Measurements from ENCODE around the gene ACYP2.

DNA sequence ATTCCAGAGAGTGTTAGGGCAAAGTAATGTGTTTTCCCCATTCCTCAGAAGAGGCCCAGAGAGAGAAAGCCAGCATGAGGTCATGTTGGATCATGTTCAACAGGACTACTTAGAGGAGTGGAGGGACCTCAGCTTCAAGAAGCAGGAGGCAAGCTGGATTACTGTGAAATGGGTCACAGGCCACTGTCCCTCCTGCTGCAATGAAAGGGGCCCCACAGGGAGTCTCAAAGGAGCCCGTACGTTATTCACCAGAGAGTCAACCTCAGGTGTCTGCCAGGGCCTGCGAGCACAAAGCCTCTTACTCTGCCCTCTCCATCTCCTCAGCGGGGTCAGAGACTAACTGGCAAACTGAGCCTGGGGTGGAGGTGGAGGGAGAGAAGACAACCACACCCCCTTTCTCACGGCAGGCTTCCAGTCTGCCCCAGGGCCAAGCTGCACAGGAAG, 27.2 kb upstream of the ACYP2 start:
- TF ChIP-seq, protein P1, sequence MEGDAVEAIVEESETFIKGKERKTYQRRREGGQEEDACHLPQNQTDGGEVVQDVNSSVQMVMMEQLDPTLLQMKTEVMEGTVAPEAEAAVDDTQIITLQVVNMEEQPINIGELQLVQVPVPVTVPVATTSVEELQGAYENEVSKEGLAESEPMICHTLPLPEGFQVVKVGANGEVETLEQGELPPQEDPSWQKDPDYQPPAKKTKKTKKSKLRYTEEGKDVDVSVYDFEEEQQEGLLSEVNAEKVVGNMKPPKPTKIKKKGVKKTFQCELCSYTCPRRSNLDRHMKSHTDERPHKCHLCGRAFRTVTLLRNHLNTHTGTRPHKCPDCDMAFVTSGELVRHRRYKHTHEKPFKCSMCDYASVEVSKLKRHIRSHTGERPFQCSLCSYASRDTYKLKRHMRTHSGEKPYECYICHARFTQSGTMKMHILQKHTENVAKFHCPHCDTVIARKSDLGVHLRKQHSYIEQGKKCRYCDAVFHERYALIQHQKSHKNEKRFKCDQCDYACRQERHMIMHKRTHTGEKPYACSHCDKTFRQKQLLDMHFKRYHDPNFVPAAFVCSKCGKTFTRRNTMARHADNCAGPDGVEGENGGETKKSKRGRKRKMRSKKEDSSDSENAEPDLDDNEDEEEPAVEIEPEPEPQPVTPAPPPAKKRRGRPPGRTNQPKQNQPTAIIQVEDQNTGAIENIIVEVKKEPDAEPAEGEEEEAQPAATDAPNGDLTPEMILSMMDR (IDR thresholded peaks at IDR 0.05), result no peak
- TF ChIP-seq POLR2A (IDR thresholded peaks at IDR 0.05) (no peak), POLR2AphosphoS5 (IDR thresholded peaks at IDR 0.05) (no peak), EP300 (IDR thresholded peaks at IDR 0.05) (no peak)
